IMR-90 (cell line): ENCODE data around the gene AMOTL2. TPM values are rescaled to one million over a fixed set of nuclear protein-coding genes. Genes with fewer than 3 reads are reported as not detected.

Experiments
- ATAC-seq: fragments of 200-7000 bp; cut with Tn5 transposase; 2 replicates; pipeline ENCODE4 v1.9.1; 2020; ENCODE audit warnings: low read depth, mild to moderate bottlenecking, moderate library complexity
- BruUV-seq: library from RNA; stranded (reverse); fragments of 400-500 nt; replicated peaks from 2 replicates; lab custom pipeline; 2021; lab: Mats Ljungman, UMichigan
- CTCF ChIA-PET: fragments of 300-600 bp; formaldehyde crosslinking; extraction: SDS; loops from one replicate; lab custom pipeline; 2021; ENCODE audit warnings: antibody characterized with exemption; lab: Yijun Ruan, JAX
- POLR2A ChIA-PET: fragments of 300-600 bp; sonication (Branson Sonifier 250); formaldehyde crosslinking; loops from one replicate; lab custom pipeline; 2022; ENCODE audit warnings: antibody characterized with exemption; ENCODE audit not compliant: unreplicated experiment; lab: Charles Lee
- DNase-seq: peaks from one replicate; pipeline ENCODE4 v3.0.0; 2013
- H2AFZ ChIP-seq: replicated peaks from 2 replicates; pipeline ENCODE3; 2013; ENCODE audit warnings: low read length, mild to moderate bottlenecking; ENCODE audit not compliant: poor library complexity
- H2AK5ac ChIP-seq: 2 replicates; pipeline ENCODE4 v1.6.1; 2013; ENCODE audit warnings: low read depth, low read length, inconsistent platforms
- H2AK9ac ChIP-seq: replicated peaks from 2 replicates; pipeline ENCODE3; 2013; ENCODE audit warnings: mild to moderate bottlenecking, low read depth, low read length, moderate library complexity; ENCODE audit not compliant: poor library complexity
- H2BK120ac ChIP-seq: 2 replicates; pipeline ENCODE4 v1.6.1; 2013; ENCODE audit warnings: low read depth, low read length, inconsistent platforms
- H2BK15ac ChIP-seq: 3 replicates; pipeline ENCODE4 v1.6.1; 2013; ENCODE audit warnings: low read depth, low read length, inconsistent platforms
- H2BK20ac ChIP-seq: 2 replicates; pipeline ENCODE4 v1.6.1; 2013; ENCODE audit warnings: low read depth, mild to moderate bottlenecking, inconsistent platforms, low read length, moderate library complexity
- H2BK5ac ChIP-seq: 2 replicates; pipeline ENCODE4 v1.6.1; 2013; ENCODE audit warnings: mild to moderate bottlenecking, low read depth, low read length, inconsistent platforms; ENCODE audit not compliant: poor library complexity, severe bottlenecking
- H3K14ac ChIP-seq: replicated peaks from 2 replicates; pipeline ENCODE4 v1.6.1; 2013; ENCODE audit warnings: low read depth, low read length, inconsistent platforms
- H3K18ac ChIP-seq: 2 replicates; pipeline ENCODE4 v1.6.1; 2013; ENCODE audit warnings: low read depth, low read length, control low read depth
- H3K23ac ChIP-seq: 2 replicates; pipeline ENCODE4 v1.6.1; 2013; ENCODE audit warnings: low read depth, low read length, inconsistent platforms
- H3K27ac ChIP-seq: 2 replicates; pipeline ENCODE4 v1.5.1; 2013; ENCODE audit warnings: mild to moderate bottlenecking, control low read depth, low read length; ENCODE audit not compliant: insufficient read depth
- H3K27me3 ChIP-seq: 2 replicates; pipeline ENCODE4 v1.6.1; 2013; ENCODE audit warnings: low read length; ENCODE audit not compliant: control insufficient read depth, insufficient read depth
- H3K36me3 ChIP-seq: 2 replicates; pipeline ENCODE4 v1.6.1; 2013; ENCODE audit warnings: low read length, mixed read lengths; ENCODE audit not compliant: control insufficient read depth, insufficient read depth
- H3K4ac ChIP-seq: 2 replicates; pipeline ENCODE4 v1.6.1; 2013; ENCODE audit warnings: low read depth, low read length, inconsistent platforms
- H3K4me1 ChIP-seq: 2 replicates; pipeline ENCODE4 v1.6.1; 2013; ENCODE audit warnings: low read length, mixed read lengths; ENCODE audit not compliant: control insufficient read depth, insufficient read depth
- H3K4me2 ChIP-seq: 2 replicates; pipeline ENCODE4 v1.6.1; 2013; ENCODE audit warnings: low read depth, mild to moderate bottlenecking, control low read depth, low read length, moderate library complexity
- H3K4me3 ChIP-seq: 2 replicates; pipeline ENCODE4 v1.5.1; 2013; ENCODE audit warnings: low read depth, mild to moderate bottlenecking, control low read depth, low read length, moderate library complexity; ENCODE audit not compliant: insufficient read depth
- H3K56ac ChIP-seq: 2 replicates; pipeline ENCODE4 v1.6.1; 2013; ENCODE audit warnings: low read length, inconsistent platforms; ENCODE audit not compliant: insufficient read depth; ENCODE audit errors: extremely low read depth
- H3K79me1 ChIP-seq, 2 experiments: 2 replicates each; pipeline ENCODE4 v1.6.1; 2013; ENCODE audit warnings: low read length in 2 of 2, inconsistent platforms in 1 of 2, low read depth in 1 of 2
- H3K9ac ChIP-seq: 2 replicates; pipeline ENCODE4 v1.6.1; 2013; ENCODE audit warnings: low read depth, low read length, control low read depth
- H3K9me1 ChIP-seq: 2 replicates; pipeline ENCODE4 v1.6.1; 2013; ENCODE audit warnings: low read length, inconsistent platforms; ENCODE audit not compliant: insufficient read depth
- H3K9me3 ChIP-seq: 2 replicates; pipeline ENCODE4 v1.6.1; 2013; ENCODE audit warnings: low read length; ENCODE audit not compliant: control insufficient read depth, insufficient read depth
- H4K20me1 ChIP-seq: 2 replicates; pipeline ENCODE4 v1.6.1; 2013; ENCODE audit warnings: low read length, inconsistent platforms; ENCODE audit not compliant: insufficient read depth
- H4K5ac ChIP-seq: 2 replicates; pipeline ENCODE4 v1.6.1; 2013; ENCODE audit warnings: mild to moderate bottlenecking, low read depth, low read length, control low read depth
- H4K8ac ChIP-seq, 2 experiments: 2 replicates each; pipeline ENCODE4 v1.6.1; 2013; ENCODE audit warnings: low read depth in 2 of 2, low read length in 2 of 2, control low read depth in 1 of 2, inconsistent platforms in 1 of 2
- H4K91ac ChIP-seq: 2 replicates; pipeline ENCODE4 v1.6.1; 2013; ENCODE audit warnings: low read depth, low read length, inconsistent platforms; ENCODE audit not compliant: insufficient read depth
- NFE2L2 ChIP-seq: fragments of 150-350 bp; IDR thresholded peaks from 2 replicates; pipeline ENCODE4 v1.6.1; 2016; ENCODE audit warnings: low read depth, mild to moderate bottlenecking, low read length
- SMC3 ChIP-seq: fragments of 150-350 bp; IDR thresholded peaks from 2 replicates; pipeline ENCODE4 v1.6.1; 2016; ENCODE audit warnings: low read depth, mild to moderate bottlenecking, antibody characterized with exemption, low read length, moderate library complexity
- WGBS, 2 experiments: methylation state at CpG; one replicate each; pipeline versions ENCODE4 v1.1.5 to v1.1.7; 2013; ENCODE audit warnings: missing lambda C conversion rate in 2 of 2; ENCODE audit not compliant: insufficient read length in 1 of 2; ENCODE audit errors: extremely low coverage in 2 of 2; 5-methylcytosine and 5-hydroxymethylcytosine counted together
- dilution Hi-C: fragments of 300-500 bp; cut with HindIII; formaldehyde crosslinking; loops from one replicate; pipeline ENCODE4 v1.14.3; 2018; ENCODE audit warnings: low sequenced_read_pairs; ENCODE audit not compliant: unreplicated experiment
- in situ Hi-C: fragments of 300-500 bp; cut with MboI; formaldehyde crosslinking; loops from 3 replicates; pipeline ENCODE4 v1.14.3; 2019; ENCODE audit warnings: low sequenced_read_pairs, inconsistent platforms, mixed read lengths
- intact Hi-C: fragments of 100-400 bp; cut with micrococcal nuclease; formaldehyde crosslinking; loops from 2 replicates; pipeline ENCODE4 v1.10.0; 2022
- polyA plus RNA-seq, 3 experiments: library from polyadenylated mRNA; depleted of rRNA; stranded (reverse); fragments of >200 nt; gene quantifications; 2 replicates each; pipeline ENCODE4 v1.2.3, GENCODE V29; 2012; ENCODE audit warnings: low replicate concordance in 1 of 3
- total RNA-seq: library from RNA; depleted of rRNA; stranded (reverse); fragments of >200 nt; gene quantifications from 2 replicates; pipeline ENCODE4 v1.2.3, GENCODE V29; 2012

The AMOTL2 gene
- total and polyA plus RNA-seq, 2 of the 4 experiments (the other 2 are of a cell fraction), result 162 to 176 TPM

- H2AFZ ChIP-seq, result no peak overlapping the region
- no peak overlapping the region for H3K14ac ChIP-seq
- H4K20me1 ChIP-seq, result no peaks in the 10 kb centered on the region
- ChIA-PET POLR2A (interaction anchor here (0.6 kb wide), 1 partner anchor 19 kb away, joined by 6 read pairs; no protein-coding TSS in a partner anchor), CTCF (interaction anchor here (0.5 to 0.6 kb wide), 2 partner anchors 56 to 129 kb away, joined by 3 to 4 read pairs; no protein-coding TSS in a partner anchor)
- H2AK9ac ChIP-seq, result no peak overlapping the region
- no peaks in the 10 kb centered on the region for H3K36me3 ChIP-seq
- dilution Hi-C loops (no loop called here), intact Hi-C loops (no loop called here), in situ Hi-C loops (no loop called here)
- H3K4me2 ChIP-seq, result no peak overlapping the region
- no peak overlapping the region for H4K8ac ChIP-seq
- H3K27me3 ChIP-seq, result peaks cover 6% of the 10 kb centered on the region
- H3K18ac ChIP-seq, result no peak overlapping the region
- peaks cover 3% of the 10 kb centered on the region; the same call in 1 of the 2 replicates for H3K4me1 ChIP-seq
- no peak overlapping the region for H3K56ac ChIP-seq
- H3K9me1 ChIP-seq, result no peaks in the 10 kb centered on the region; the same call in 1 of the 2 replicates
- no TSS peak for BruUV-seq
- no peak overlapping the region for H2AK5ac ChIP-seq
- ATAC-seq (no peak), DNase-seq (no peak)
- H3K9me3 ChIP-seq, result no peaks in the 10 kb centered on the region
- no peak overlapping the region for H2BK20ac ChIP-seq
- no CpG with 5 or more reads among the region's 1 CpG for WGBS, 2 experiments
- no peak overlapping the region for H4K91ac ChIP-seq
- no peak overlapping the region for H2BK15ac ChIP-seq
- TF ChIP-seq NFE2L2 (no peak), SMC3 (no peak)
- H4K5ac ChIP-seq, result no peak overlapping the region
- no peak overlapping the region for H2BK120ac ChIP-seq
- H3K4ac ChIP-seq, result no peak overlapping the region
- no peaks in the 10 kb centered on the region for H3K79me1 ChIP-seq
- no peak overlapping the region for H2BK5ac ChIP-seq
- H3K4me3 ChIP-seq, result no peak overlapping the region
- H3K23ac ChIP-seq, result no peak overlapping the region
- H3K9ac ChIP-seq, result no peak overlapping the region
- H3K27ac ChIP-seq, result no peak overlapping the region
These were observed 34.8 kb upstream of the AMOTL2 start for GRCh38 chr3:134409041-134409440.
